PFSK-1 (cell line): ENCODE results near the gene CPSF3.

Source experiments
- FOXP2 ChIP-seq: optimal IDR thresholded peaks from 2 replicates; pipeline ENCODE3; 2011; ENCODE audit warnings: borderline replicate concordance, control low read depth, inconsistent platforms; ENCODE audit not compliant: insufficient read depth; ENCODE audit errors: extremely low read length, extremely low read depth
- POLR2AphosphoS5 ChIP-seq: IDR thresholded peaks from 2 replicates; pipeline ENCODE4 v1.6.1; 2012; ENCODE audit warnings: low read depth, mild to moderate bottlenecking, control low read depth, low read length, moderate library complexity
- REST ChIP-seq, 2 experiments: IDR thresholded peaks; 2 replicates each; pipeline versions ENCODE4 v1.6.1 to v1.8.0; 2011 to 2012; ENCODE audit warnings: low read depth in 2 of 2, low read length in 2 of 2, control low read depth in 1 of 2, inconsistent platforms in 1 of 2, mild to moderate bottlenecking in 1 of 2, moderate library complexity in 1 of 2; ENCODE audit not compliant: insufficient read depth in 1 of 2
- SIN3A ChIP-seq: IDR thresholded peaks from 2 replicates; pipeline ENCODE4 v1.6.1; 2012; ENCODE audit warnings: mild to moderate bottlenecking, low read length, moderate library complexity, borderline replicate concordance; ENCODE audit not compliant: insufficient read depth
- TAF1 ChIP-seq: IDR thresholded peaks from 2 replicates; pipeline ENCODE4 v1.6.1; 2012; ENCODE audit warnings: low read length, control low read depth, borderline replicate concordance; ENCODE audit not compliant: insufficient read depth

The CPSF3 gene

GRCh38 chr2:9478526-9478925, 55.1 kb downstream of the CPSF3 start:
- no peak for TF ChIP-seq TAF1
- TF ChIP-seq FOXP2 = no peak
- no peak for TF ChIP-seq REST (IDR thresholded peaks at IDR 0.05; ENCODE audit: insufficient read depth in 1 of 2, low read depth in 2 of 2, low read length in 2 of 2)
- TF ChIP-seq POLR2AphosphoS5 = no peak
- no peak for TF ChIP-seq SIN3A

- TF ChIP-seq POLR2AphosphoS5 (no peak), REST (IDR thresholded peaks at IDR 0.05; ENCODE audit: insufficient read depth in 1 of 2, low read depth in 2 of 2, low read length in 2 of 2) (no peak), TAF1 (no peak), SIN3A (no peak), FOXP2 (no peak)
Observed at GRCh38 chr2:9480157-9480556, 56.7 kb downstream of the CPSF3 start.

GRCh38 chr2:9483107-9483506, 59.7 kb downstream of the CPSF3 start:
- TF ChIP-seq REST (IDR thresholded peaks at IDR 0.05; ENCODE audit: insufficient read depth in 1 of 2, low read depth in 2 of 2, low read length in 2 of 2) = no peak
- TF ChIP-seq TAF1 = no peak
- TF ChIP-seq POLR2AphosphoS5 = no peak
- no peak for TF ChIP-seq SIN3A
- TF ChIP-seq FOXP2 = no peak

GRCh38 chr2:9484533-9484932, 61.1 kb downstream of the CPSF3 start:
- no peak for TF ChIP-seq SIN3A

- TF ChIP-seq POLR2AphosphoS5 = no peak
- no peak for TF ChIP-seq REST (IDR thresholded peaks at IDR 0.05; ENCODE audit: insufficient read depth in 1 of 2, low read depth in 2 of 2, low read length in 2 of 2)
- TF ChIP-seq TAF1 = no peak
- no peak for TF ChIP-seq FOXP2
- no peak for TF ChIP-seq SIN3A
Observed at GRCh38 chr2:9488583-9489547, 65.4 kb downstream of the CPSF3 start.
